ENCODE measurements around the gene KRT16.

DNA sequence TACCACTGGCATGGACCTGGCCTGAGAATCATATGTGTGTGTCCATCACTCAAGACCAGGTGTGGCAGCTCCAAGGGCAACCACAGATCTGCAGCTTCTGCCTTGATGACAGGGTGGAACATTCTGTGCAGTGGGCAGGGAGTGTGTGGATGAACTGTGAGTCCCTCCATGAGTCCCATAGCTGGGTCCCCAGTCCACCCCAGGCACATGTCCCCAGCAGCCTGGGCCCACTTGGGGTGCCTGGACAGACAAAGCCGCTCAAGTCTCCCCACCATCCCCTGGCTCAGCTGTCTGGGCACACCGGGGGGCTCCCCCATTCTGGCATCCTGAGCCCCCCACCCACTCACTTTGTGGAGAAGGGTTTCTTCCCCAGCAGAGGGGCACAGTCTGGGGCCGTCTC, 4.6 kb upstream of the KRT16 start:
- no peak for TF ChIP-seq EZH2 (IDR thresholded peaks at IDR 0.05; ENCODE audit: low read length)
- no peak for TF ChIP-seq CTCF (optimal IDR thresholded peaks at IDR 0.05 in 1 of 3, IDR thresholded peaks at IDR 0.05 in 1 of 3, conservative IDR thresholded peaks at IDR 0.05 in 1 of 3; ENCODE audit: extremely low read depth in 1 of 3, insufficient read depth in 2 of 3, low read length in 3 of 3)
